Endothelial cell of umbilical vein (primary cell): Measurements from ENCODE around the gene DUSP8. TPM values are rescaled to one million over a fixed set of nuclear protein-coding genes. Genes with fewer than 3 reads are reported as not detected.

ENCODE experiments used
- BruUV-seq: library from RNA; stranded (reverse); fragments of 400-500 nt; replicated peaks from 2 replicates; lab custom pipeline; 2021; lab: Mats Ljungman, UMichigan
- CTCF ChIA-PET: fragments of 300-600, 350-600 bp; sonication (Branson Sonifier 250); formaldehyde crosslinking; loops from one replicate; lab custom pipeline; 2021; ENCODE audit warnings: antibody characterized with exemption, inconsistent platforms; lab: Charles Lee
- POLR2A ChIA-PET: fragments of 300-600, 350-600 bp; sonication (Branson Sonifier 250); formaldehyde crosslinking; loops from one replicate; lab custom pipeline; 2021; ENCODE audit warnings: antibody characterized with exemption, inconsistent platforms; lab: Charles Lee
- DNase-seq: peaks from one replicate; pipeline ENCODE4 v3.0.0-alpha.2; 2011; ENCODE audit warnings: low read depth, low spot score
- FAIRE-seq: peaks from 2 replicates; lab custom pipeline; 2011; peaks lifted over from hg19 to GRCh38; lab: Jason Lieb, UNC
- H2AFZ ChIP-seq: 2 replicates; pipeline ENCODE4 v1.6.0; 2012; ENCODE audit warnings: low read depth, low read length, control low read depth, inconsistent platforms
- H3K27ac ChIP-seq: 2 replicates; pipeline ENCODE4 v1.5.1; 2011; ENCODE audit warnings: low read depth, mild to moderate bottlenecking, control low read depth, low read length, moderate library complexity; ENCODE audit not compliant: insufficient read depth
- H3K27me3 ChIP-seq, 2 experiments: 2 replicates each; pipeline versions ENCODE4 v1.6.0 to v1.6.1; 2011; ENCODE audit warnings: low read length in 2 of 2, mixed read lengths in 1 of 2; ENCODE audit not compliant: control insufficient read depth in 2 of 2, insufficient read depth in 2 of 2
- H3K36me3 ChIP-seq, 2 experiments: 2 replicates in 1 of 2; 3 replicates in 1 of 2; pipeline ENCODE4 v1.5.1; 2011; ENCODE audit warnings: low read length in 2 of 2, mild to moderate bottlenecking in 1 of 2, moderate library complexity in 1 of 2; ENCODE audit not compliant: control insufficient read depth in 2 of 2, insufficient read depth in 2 of 2; ENCODE audit errors: extremely low read depth in 1 of 2
- H3K4me1 ChIP-seq: 3 replicates; pipeline ENCODE4 v1.5.1; 2011; ENCODE audit warnings: mild to moderate bottlenecking, low read length; ENCODE audit not compliant: control insufficient read depth, insufficient read depth; ENCODE audit errors: extremely low read depth
- H3K4me2 ChIP-seq: 2 replicates; pipeline ENCODE4 v1.6.1; 2011; ENCODE audit warnings: low read length, control low read depth, mixed read lengths; ENCODE audit not compliant: insufficient read depth
- H3K4me3 ChIP-seq, 3 experiments: fragments of 200-600 bp in 1 of 3; sonication (generic), shearing (Covaris generic) in 1 of 3; replicated peaks in 1 of 3; 2 replicates each; pipeline ENCODE4 v1.5.1; 2011 to 2016; ENCODE audit warnings: control low read depth in 3 of 3, low read length in 3 of 3, mild to moderate bottlenecking in 2 of 3, inconsistent platforms in 1 of 3, low read depth in 1 of 3, moderate library complexity in 1 of 3; ENCODE audit not compliant: insufficient read depth in 1 of 3
- H3K79me2 ChIP-seq: 2 replicates; pipeline ENCODE4 v1.6.0; 2012; ENCODE audit warnings: low read length, inconsistent platforms; ENCODE audit not compliant: control insufficient read depth, insufficient read depth
- H3K9ac ChIP-seq: replicated peaks from 2 replicates; pipeline ENCODE3; 2011; ENCODE audit warnings: low read length, control low read depth; ENCODE audit not compliant: insufficient read depth; ENCODE audit errors: extremely low read depth
- H3K9me1 ChIP-seq: replicated peaks from 3 replicates; pipeline ENCODE4 v1.6.0; 2011; ENCODE audit warnings: mild to moderate bottlenecking, low read length; ENCODE audit not compliant: control insufficient read depth, insufficient read depth; ENCODE audit errors: extremely low read depth
- H3K9me3 ChIP-seq: replicated peaks from 2 replicates; pipeline ENCODE4 v1.5.1; 2012; ENCODE audit warnings: low read length, inconsistent platforms; ENCODE audit not compliant: control insufficient read depth, insufficient read depth
- H4K20me1 ChIP-seq: replicated peaks from 2 replicates; pipeline ENCODE3; 2011; ENCODE audit warnings: mild to moderate bottlenecking, low read length; ENCODE audit not compliant: control insufficient read depth, insufficient read depth; ENCODE audit errors: extremely low read depth
- EZH2 ChIP-seq: IDR thresholded peaks from 2 replicates; pipeline ENCODE4 v1.6.1; 2012; ENCODE audit warnings: borderline replicate concordance, low read depth, mild to moderate bottlenecking, moderate library complexity, low read length, inconsistent platforms; ENCODE audit not compliant: severe bottlenecking
- GATA2 ChIP-seq: IDR thresholded peaks from 2 replicates; pipeline ENCODE4 v1.7.0; 2011; ENCODE audit warnings: low read depth, mild to moderate bottlenecking, moderate library complexity, mixed read lengths, low read length; ENCODE audit not compliant: insufficient read length, insufficient read depth
- MYC ChIP-seq: IDR thresholded peaks from one replicate; pipeline ENCODE4 v1.6.1; 2011; ENCODE audit warnings: mild to moderate bottlenecking, low read depth, low read length
- POLR2A ChIP-seq: IDR thresholded peaks from 2 replicates; pipeline ENCODE4 v1.6.1; 2012; ENCODE audit warnings: low read depth, mild to moderate bottlenecking, control low read depth, low read length
- POLR2AphosphoS5 ChIP-seq: IDR thresholded peaks from 2 replicates; pipeline ENCODE4 v1.6.1; 2012; ENCODE audit warnings: low read depth, mild to moderate bottlenecking, control low read depth, low read length, moderate library complexity; ENCODE audit not compliant: insufficient read depth
- dilution Hi-C: fragments of 300-500 bp; cut with MboI; formaldehyde crosslinking; loops from one replicate; pipeline ENCODE4 v1.15.0; 2019; ENCODE audit warnings: low sequenced_read_pairs; ENCODE audit not compliant: extremely low pct_ligation_motif_present
- intact Hi-C: fragments of 100-400 bp; cut with micrococcal nuclease; formaldehyde crosslinking; loops from one replicate; pipeline ENCODE4 v1.10.0; 2022
- polyA plus RNA-seq, 4 experiments: library from polyadenylated mRNA; depleted of rRNA in 3 of 4; stranded (reverse) in 3 of 4; unstranded in 1 of 4; fragments of >200 nt; gene quantifications; 2 replicates each; pipeline versions ENCODE4 v1.2.1 to v1.2.3, GENCODE V29; 2011 to 2012; ENCODE audit warnings: missing spikeins in 1 of 4
- total RNA-seq: library from RNA; stranded (reverse); gene quantifications from 2 replicates; pipeline ENCODE4 v1.2.3, GENCODE V29; 2021
- TF ChIP-seq, protein P1 (sequence below), 2 donors: IDR thresholded peaks; 1 replicate in 1 of 2; 2 replicates in 1 of 2; pipeline ENCODE4 v1.5.1; 2011; ENCODE audit warnings: low read length in 2 of 2, mild to moderate bottlenecking in 2 of 2, moderate library complexity in 2 of 2, control low read depth in 1 of 2, inconsistent platforms in 1 of 2, low read depth in 1 of 2; ENCODE audit not compliant: insufficient read depth in 1 of 2; ENCODE audit errors: extremely low read depth in 1 of 2

Gene DUSP8
- total and polyA plus RNA-seq, 2 donors (not counting 3 experiments of a cell fraction or from before 2014, with no cell fraction given), result 4.6 to 5.9 TPM

DNA sequence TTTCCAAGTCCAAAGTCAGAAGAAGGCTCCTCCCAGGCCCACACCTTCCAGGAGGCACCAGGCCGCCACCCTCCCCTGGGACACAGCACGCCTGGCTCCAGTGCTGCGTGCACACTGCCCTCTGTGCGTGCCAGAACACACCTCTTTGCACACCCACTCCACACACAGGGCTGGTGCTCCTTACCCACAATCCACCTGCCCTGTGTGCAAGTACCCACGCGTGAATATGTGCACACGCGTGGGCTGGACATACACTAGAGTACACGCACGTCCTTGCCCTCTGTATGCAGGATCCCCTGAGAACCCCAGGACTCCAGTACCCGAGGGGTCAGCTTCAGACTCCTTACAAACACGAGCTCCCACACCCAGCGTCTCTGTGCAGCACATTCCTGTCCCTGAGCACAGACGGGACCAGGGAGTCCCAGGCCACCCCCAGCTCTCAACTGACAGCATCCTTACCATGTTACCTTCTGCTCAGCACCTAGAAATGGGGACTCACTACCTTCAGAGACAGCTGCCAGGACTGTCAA, 2.8 kb downstream of the DUSP8 start:
- intact Hi-C loops, result no loop called here
- BruUV-seq, result no TSS peak
- ChIA-PET POLR2A (no interaction called here), CTCF (interaction anchor here (0.7 to 5.2 kb wide), 4 partner anchors 11 to 26 kb away, joined by 3 to 24 read pairs (median 6); no protein-coding TSS in a partner anchor)
- dilution Hi-C loops, result no loop called here
- Histone ChIP-seq H3K9me3 (no peaks in the 10 kb centered on the region), H3K4me3 (no peak overlapping the region), H3K27ac (no peak overlapping the region), H4K20me1 (no peaks in the 10 kb centered on the region), H3K4me1 (peaks cover 5% of the 10 kb centered on the region), H3K36me3 (no peaks in the 10 kb centered on the region), H3K27me3 (peaks cover 10 to 16% of the 10 kb centered on the region in 2 experiments), H3K4me2 (no peak overlapping the region), H2AFZ (no peak overlapping the region), H3K9me1 (no peaks in the 10 kb centered on the region), H3K79me2 (no peaks in the 10 kb centered on the region), H3K9ac (no peak overlapping the region)
- DNase-seq, result no peak
- TF ChIP-seq POLR2AphosphoS5, result no peak
- TF ChIP-seq, protein P1, sequence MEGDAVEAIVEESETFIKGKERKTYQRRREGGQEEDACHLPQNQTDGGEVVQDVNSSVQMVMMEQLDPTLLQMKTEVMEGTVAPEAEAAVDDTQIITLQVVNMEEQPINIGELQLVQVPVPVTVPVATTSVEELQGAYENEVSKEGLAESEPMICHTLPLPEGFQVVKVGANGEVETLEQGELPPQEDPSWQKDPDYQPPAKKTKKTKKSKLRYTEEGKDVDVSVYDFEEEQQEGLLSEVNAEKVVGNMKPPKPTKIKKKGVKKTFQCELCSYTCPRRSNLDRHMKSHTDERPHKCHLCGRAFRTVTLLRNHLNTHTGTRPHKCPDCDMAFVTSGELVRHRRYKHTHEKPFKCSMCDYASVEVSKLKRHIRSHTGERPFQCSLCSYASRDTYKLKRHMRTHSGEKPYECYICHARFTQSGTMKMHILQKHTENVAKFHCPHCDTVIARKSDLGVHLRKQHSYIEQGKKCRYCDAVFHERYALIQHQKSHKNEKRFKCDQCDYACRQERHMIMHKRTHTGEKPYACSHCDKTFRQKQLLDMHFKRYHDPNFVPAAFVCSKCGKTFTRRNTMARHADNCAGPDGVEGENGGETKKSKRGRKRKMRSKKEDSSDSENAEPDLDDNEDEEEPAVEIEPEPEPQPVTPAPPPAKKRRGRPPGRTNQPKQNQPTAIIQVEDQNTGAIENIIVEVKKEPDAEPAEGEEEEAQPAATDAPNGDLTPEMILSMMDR (IDR thresholded peaks at IDR 0.05; ENCODE audit: extremely low read depth in 1 of 2, insufficient read depth in 1 of 2, low read depth in 1 of 2, low read length in 2 of 2), result no peak
- no peak for TF ChIP-seq GATA2
- no peak for TF ChIP-seq POLR2A
- no peak for TF ChIP-seq MYC
- no peak for TF ChIP-seq EZH2
- FAIRE-seq, result no peak
